Measurements from ENCODE around the gene COPA.
"Not testable (repeated sequence)": the region's sequence is repeated elsewhere in the genome, so short reads cannot be mapped to it uniquely, and the experiment has no call there.

The COPA gene

DNA sequence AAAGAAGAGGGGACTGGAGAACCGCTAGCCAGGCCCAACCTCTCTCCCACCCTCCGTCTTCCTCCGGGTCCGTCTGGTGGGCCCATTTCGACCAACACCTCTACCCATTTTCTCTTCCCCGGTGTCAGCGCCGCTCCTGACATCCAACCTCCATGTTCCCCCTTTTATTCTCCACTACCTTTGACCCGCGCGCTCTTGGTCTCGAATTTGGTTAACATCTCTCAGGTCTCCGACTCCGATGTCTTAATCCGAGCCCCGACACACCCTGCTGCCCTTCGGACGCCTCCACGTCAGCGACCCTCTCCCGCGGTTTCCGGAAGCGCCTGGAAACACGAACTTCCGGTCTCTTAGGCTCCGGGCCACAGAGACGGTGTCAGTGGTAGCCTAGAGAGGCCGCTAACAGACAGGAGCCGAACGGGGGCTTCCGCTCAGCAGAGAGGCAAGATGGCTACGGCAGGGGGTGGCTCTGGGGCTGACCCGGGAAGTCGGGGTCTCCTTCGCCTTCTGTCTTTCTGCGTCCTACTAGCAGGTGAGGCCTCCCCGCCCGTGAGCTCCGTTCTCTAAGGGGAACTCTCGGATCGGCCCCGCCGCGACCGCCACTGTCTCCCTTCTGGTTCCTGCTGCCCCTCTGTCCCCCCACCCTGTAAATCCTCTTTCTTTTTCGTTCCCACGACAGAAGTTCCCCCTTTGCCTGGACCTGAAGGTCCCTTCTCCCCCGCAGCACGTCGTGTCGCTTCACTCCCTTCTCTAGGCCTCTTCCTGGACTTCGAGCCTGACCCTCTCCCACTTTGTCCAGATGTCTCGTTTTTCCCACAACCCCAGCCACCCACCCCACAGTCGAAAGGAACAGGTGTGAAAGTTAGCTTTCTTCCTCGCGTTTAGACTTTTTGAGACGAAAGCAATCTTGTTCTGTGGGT, at the start of gene COPA, which contains the start of gene NCSTN:
Gene COPA, minus strand, starts transcription at position 298 of the 917 bp plus-strand sequence. Its CDS starts 80 bp downstream, at position 218.
Gene NCSTN, plus strand, starts transcription at position 431 of the 917 bp plus-strand sequence. Its CDS starts 14 bp downstream, at position 445.
- peak; percentile 96 for DNase-seq (ENCODE audit: low spot score)

DNA sequence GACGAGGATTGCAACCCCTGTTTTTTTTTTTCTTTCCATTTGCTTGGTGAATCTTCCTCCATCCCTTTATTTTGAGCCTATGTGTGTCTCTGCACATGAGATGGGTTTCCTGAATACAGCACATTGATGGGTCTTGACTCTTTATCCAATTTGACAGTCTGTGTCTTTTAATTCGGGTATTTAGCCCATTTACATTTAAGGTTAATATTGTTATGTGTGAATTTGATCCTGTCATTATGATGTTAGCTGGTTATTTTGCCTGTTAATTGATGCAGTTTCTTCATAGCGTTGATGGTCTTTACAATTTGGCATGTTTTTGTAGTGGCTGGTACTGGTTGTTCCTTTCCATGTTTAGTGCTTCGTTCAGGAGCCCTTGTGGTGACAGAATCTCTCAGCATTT, 45.4 kb upstream of the COPA start:
- DNase-seq (ENCODE audit: low spot score), result not testable (repeated sequence)

DNA sequence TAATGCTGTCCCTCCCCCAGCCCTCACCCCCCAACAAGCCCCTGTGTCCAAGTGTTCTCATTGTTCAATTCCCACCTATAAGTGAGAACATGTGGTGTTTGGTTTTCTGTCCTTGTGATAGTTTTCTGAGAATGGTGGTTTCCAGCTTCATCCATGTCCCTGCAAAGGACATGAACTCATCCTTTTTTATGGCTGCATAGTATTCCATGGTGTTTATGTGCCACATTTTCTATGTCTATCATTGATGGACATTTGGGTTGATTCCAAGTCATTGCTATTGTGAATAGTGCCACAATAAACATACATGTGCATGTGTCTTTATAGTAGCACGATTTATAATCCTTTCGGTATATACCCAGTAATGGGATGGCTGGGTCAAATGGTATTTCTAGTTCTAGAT, 41.8 kb upstream of the COPA start:
- not testable (repeated sequence) for DNase-seq (ENCODE audit: low spot score)

DNA sequence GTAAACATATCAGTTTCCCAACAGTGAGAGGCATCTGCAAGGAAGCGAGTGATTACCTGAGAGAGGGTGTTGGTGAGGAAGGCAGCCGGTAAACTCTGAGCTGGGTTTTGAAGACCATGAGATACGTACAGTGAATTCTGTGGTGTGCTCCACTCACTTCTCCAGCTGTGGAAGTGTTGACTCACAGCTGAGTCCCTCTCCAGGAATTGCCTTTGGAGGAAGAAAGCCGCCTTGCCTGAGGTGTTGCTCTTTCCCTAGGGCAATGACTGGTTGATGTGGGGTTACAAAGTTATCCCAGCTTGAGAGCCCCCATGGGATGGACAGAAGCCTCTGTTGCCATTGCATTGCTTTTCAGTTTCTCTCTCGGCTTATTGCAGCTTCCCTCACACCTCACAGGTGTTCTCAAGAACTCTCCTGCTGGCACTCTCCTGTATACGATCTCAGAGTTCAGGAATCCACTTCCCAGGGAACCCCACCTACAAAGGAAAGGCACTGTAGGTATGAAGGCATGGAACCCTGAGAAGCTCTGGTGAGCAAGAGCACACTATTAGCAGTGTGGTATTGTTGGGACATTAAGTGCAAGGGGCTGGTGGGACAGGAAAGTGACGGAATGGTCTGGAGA, 34.6 kb upstream of the COPA start:
- DNase-seq (ENCODE audit: low spot score), result no peak

DNA sequence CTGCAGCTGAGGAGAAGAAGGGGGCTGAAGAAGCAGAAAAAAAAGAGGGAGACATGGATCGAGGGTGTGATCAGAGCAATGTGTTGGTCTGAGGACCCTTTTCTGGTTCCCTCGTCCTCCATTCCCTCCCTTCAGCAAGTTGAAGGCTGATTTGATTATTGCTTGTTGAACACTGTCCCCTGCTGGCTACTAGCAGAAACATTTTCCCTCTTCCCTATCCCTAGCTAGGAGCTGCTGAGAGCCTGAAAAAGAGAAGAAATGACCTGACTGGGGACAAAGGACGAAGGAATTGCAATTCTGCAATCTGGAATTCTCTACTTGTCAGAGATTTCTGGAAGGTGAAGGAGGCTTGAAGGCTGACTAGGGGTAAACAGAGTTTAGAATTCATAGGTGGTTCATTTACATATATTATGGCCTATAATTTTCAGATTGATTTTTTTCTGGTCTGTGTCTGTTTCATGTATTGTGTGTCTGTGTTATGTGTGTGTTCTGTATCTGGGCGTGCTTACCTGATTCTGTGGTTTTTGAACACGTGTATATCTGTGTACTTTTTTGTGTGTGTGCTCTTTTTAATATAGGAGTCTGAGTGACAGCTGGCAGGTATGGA, 33.6 kb upstream of the COPA start:
- DNase-seq (ENCODE audit: low spot score), result peak; percentile 91

DNA sequence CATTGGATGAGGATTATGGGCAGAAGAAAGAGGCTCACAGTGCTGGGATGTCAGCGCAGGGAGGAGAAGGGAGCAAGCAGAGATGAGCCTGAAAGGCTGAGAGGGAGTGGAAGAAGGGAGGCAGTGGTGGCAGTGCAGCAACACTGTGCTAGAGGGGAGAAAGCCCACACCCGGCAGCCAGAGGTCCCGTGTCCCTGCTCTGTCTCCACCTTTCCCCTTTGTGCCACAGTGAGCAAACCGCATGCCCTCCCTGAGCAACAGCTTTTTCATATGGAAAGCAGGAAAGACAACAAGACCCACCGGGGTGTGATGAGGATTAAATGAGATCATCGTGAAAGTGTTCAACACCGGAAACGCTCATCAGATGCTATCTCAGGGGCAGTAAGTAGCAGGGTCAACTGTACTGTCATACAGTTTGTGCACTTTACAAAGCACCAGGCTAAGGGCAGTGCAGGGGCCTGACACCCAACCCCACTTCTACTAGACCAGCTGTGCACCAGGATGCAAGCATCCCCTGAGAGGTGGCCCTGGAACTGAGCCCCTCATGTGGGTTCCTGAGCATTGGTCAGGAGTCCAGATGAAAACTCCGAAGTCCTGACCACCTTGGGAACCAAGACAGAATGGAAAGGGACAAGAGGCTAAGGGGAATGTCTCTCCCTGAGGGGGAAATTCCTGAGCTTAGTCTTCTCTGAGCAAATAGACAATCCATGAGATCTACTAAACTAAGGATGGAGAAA, 32.9 kb upstream of the COPA start:
- DNase-seq (ENCODE audit: low spot score), result peak; percentile 28

DNA sequence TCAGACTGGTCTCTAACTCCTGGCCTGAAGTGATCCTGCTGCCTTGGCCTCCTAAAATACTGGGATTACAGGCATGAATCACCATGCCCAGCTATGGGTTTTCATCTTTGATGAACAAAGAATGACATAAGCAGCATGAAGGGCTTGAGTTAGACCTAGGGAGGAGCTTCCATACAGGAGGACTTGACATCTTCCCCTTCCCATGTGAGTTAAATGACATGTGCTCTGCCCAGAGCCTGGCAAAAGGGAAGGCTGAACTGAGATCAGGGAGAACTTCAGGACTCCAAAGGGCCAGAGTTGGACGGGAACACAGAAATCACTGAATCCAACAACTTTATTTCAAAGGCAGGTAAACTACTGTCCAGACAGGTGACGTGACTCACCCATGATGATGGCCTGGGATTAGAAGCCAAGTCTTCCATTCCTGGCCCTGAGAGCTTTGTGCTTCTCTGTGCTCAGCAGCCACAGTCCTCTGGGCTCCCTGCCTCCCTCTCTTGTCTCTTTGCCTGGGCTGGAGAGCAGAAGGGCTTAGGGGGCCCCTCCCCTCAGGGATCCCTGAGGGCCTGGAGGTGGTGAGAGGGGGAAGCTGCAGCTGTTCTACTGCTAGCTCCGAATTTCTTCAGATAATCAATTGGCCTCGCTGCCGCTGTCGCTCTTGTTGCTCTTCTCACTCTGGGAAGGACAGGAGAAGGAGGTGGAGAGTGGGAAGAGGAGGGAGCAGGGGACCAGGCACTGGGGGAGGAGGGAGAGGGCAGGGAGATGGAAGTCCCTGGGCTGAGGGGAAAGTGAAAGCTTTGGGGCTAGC, 31.5 kb upstream of the COPA start:
- no peak for DNase-seq (ENCODE audit: low spot score)

DNA sequence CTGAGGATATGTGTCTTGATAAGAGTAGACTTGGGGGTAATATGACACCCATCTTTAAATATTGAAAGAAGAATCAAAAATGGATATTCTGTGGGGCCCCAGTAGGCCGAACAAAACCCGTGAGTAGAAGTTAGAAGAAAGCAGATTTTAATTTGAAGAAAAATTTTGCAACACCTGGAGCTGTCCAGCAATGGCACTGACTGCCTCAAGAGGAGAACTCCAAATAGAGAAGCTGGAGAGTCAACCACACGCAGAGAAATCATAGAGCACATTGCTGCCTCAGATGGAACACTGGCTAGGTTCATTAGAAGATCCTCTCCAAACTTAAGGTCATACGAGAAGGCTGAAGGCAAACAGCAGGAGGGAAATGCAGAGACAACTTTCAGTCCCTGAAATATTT, 30.6 kb upstream of the COPA start:
- no peak for DNase-seq (ENCODE audit: low spot score)

DNA sequence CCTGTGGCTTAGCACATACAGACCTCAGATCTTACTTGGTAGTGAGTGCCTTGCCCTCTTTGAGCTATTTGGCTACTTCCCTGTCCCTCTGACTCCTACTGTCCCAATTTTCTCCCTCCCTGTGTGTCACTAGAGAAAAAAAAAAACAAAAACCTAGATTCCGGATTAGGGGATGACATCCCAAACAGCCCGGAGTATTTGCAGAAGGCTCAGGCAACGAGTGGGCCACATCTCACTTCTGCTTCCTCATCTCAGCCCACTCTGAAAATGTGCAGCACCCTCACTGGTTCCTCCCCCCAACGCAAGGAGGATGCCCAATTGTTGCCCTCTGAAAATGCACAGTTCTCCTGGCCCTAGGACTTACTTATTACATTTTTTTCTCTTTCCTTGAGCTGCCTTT, 28.7 kb upstream of the COPA start:
- no peak for DNase-seq (ENCODE audit: low spot score)

DNA sequence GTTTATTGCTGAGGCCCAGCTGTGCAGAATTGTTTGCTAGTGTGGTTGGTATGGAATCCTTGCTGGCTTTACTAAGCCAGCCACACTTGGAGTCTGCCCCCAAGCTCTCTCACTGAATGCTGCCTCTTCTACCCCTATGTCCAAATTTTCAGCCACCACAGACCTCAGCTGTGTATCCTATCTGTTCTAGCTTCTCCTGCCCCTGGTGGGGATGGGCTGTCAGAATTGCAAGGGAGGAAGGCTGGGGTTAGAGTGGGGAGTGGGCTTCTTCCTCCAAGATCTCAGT, 28.2 kb upstream of the COPA start:
- no peak for DNase-seq (ENCODE audit: low spot score)

DNA sequence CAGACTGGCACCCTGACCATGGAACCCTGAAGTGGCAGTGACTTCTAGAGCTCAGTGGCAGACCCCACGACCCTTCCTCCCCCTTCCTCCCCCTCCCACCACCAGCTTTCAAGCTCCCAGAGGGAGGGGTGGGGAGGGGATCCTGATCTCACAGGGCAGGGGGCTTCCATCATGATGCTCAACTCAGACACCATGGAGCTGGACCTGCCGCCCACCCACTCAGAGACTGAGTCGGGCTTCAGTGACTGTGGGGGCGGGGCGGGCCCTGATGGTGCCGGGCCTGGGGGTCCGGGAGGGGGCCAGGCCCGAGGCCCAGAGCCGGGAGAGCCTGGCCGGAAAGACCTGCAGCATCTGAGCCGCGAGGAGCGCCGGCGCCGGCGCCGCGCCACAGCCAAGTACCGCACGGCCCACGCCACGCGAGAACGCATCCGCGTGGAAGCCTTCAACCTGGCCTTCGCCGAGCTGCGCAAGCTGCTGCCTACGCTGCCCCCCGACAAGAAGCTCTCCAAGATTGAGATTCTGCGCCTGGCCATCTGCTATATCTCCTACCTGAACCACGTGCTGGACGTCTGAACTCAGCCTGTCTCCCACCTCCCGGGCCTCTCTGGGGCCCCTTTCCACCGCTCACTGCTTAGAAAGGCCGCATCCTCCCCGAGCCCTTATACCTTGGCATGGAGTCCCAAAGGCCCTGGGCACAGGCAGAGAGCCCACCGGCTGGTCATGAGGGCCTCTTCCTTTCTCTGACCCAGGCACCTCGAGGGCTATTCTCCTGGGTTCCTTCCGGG, 27.7 kb upstream of the COPA start:
- DNase-seq (ENCODE audit: low spot score), result no peak

DNA sequence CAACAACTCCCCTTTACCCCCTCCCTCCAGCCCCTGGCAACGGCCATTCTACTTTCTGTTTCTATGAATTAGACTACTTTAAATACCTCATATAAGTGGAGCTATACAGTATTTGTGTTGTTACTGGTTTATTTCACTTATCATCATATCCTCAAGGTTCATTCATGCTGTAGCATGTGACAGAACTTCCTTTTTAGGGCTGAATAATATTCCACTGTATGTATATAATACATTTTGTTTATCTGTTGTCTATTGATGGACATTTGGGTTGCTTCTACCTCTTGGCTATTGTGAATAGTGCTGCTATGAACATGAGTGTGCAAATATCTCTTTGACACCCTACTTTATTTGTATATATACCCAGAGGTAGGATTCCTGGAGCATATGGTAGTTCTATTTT, 26.0 kb upstream of the COPA start:
- no peak for DNase-seq (ENCODE audit: low spot score)

DNA sequence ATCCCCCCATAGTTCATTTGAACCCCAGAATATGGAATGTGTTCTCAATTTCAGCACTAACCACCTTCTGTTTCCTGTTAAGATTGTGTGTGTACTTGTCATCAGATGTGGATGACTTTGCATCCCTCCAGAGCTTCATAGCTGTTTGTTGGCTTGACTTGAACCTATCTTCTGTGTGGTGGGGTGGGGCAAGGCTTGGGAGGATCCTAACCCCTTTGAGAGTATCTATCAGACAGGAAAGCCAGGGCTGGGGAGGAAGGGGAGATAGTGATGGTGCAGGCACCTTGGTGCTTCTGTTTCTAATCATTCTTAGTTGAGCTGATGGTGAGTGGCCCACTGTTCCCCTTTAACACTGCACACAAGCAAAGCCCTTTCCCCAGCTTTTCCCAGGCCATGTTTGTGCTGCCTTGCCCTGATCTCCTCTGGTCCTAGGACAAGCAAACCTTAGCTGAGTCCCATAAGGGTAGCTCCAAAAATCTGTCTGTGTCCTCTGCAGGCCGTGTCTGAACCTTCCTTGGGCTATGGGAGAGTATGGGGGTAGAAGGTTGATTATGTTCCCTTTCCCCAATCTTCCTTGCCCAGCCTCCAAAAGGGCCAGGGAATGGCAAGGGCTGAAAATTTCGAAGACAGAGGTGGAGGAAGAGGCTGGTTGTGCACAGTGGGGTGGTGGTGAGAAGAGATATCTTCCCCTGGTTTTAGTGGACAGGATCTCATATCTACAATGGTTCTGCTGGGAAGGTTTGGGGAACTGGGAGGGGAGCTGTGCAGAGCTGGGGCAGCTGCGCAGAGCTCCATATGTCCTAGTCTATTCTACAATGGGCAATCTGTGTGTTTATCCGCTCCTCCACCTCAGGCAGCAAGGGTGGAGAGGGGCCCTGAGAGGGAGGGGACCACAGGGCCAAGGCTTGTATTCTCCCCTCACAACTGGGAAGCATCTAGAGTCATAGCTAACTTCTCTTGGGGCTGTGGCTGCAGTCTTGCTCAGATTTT, 25.2 kb upstream of the COPA start:
- no peak for DNase-seq (ENCODE audit: low spot score)

DNA sequence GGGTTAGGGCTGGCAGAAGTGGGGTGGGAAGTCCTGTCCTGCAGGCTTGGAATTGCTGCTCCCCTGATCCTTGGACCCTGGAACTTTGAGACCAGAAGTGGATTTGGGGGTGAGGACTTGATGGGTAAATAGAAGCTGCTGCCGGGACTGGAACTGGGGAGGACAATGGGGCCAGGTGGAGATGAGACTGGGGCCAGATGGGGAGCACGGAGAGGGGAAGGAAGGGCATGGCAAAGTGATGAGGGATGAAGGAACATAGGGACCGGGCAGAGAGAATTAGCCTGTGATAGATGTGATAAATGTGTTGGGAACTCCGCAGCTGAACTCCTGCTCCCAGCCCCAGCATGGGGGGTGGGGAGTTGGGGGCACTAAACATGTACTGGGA, 24.5 kb upstream of the COPA start:
- DNase-seq (ENCODE audit: low spot score), result no peak

DNA sequence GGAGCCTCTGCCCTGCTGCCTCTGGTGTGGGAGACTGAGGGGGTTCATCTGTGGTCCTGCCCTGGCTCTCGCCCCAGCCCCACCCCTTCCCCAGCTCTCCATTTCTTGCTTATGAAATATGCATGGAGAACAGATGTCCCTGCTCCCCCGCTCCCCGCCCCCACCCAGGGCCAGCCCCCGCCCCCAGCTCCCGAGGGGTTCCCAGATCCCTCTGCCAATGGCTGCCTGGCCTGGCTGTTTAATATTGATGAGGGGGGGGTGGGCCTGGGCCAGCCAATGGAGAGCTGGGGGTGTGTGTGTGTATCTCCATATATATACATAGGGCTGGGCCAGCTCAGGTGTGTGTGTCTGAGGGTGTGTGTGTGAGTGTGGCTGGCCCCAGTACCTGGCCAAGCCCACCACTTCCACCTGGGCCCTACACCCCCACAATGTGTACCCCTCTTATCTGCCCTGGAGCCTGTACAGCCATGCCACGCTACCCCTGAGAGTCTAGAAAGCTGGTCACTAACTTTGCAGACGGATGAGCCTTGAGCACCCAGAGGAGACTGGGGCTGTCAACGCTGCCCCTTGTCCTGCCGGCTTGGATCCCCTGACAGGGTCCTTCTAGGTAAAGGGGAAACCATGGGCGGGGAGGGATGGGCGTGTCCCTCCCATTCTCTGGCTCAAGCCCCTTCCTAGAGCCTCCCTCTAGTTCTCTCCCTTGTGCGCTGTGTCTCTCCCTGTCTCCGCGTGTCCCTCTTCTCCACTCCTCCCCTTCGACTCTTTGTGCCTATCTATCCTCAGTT, 23.9 kb upstream of the COPA start, which contains the start of gene NHLH1:
Gene NHLH1, plus strand, starts transcription at position 341 of the 785 bp plus-strand sequence. CDS start 3,661 bp downstream, outside the sequence.
- no peak for DNase-seq (ENCODE audit: low spot score)

DNA sequence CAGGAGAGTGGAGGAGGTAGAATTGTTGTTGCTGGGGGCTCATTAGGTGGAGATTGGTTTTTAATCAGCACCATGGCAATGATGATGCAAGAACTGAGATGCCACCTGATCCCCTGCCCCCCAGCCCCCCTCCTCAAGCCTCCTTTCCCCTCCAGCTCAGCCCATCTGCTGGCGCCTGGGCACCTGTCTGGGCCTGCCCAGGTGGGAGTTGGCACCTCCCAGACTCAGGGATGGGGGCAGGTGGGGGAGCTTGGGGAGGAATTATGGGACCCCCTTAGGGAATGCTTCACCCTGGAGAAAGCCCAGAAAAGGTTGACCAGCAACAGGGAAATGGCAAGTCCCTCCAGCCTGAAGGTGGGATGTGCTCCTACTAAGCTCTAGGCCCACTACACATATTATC, 22.3 kb upstream of the COPA start:
- no peak for DNase-seq (ENCODE audit: low spot score)

DNA sequence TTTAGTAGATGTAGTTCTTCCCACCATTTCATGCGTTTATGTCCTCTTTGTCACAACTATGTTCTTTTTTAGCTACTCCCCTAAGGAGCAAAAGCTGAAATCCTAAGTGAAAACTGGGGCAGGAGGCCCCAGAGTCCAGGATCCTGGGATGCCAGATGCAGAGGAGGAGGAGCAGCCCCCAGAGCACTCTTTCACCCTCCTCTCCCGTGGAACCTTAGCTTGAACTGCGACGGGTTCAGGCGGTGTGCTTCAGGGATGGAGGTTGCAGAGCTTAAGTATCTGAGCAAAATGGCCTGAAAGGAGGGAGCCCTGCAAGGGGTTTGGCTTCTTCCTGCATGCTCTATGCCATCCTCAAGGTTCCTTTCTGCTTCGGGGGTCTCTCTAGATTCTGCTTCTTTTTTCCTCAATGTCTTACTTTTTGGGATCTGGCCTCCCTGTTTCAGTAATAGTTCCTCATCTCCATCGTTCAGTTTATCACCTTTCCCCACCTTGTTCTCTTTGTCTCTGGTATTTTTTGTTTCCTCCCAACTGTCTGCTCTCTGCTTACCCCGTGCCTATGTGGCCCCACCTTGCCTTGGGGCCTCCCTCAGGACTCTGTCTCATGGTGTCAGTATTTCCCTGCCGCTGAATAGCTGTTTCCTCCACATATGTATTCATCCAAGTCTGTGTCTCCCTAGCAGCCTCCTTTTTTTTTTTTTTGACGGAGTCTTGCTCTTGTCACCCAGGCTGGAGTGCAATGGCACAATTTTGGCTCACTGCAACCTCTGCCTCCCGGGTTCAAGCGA, 21.1 kb upstream of the COPA start:
- DNase-seq (ENCODE audit: low spot score), result no peak

DNA sequence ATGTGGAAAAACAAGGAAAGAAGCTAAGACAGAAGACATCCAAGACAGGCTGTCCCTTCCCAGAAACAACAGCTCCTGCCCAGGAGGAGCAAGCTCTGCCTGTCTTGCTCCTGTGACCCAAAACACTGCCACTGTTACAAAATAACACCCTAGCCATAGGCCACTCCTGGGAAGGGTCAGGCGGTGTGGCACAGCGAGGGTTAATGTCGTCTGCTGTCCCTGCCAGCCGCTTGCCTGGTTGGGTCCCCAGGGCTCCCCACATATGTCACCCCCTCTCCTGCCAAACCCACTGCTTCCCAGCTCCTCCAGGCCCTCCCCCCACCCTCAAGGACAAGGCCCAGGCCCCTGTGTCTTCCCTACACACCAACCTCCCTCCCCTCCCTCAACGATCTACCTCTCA, 20.0 kb upstream of the COPA start:
- DNase-seq (ENCODE audit: low spot score), result peak; percentile 60

Data from cerebellar cortex (tissue), 1 donor.